Activated T-helper 1 cell treated with anti-CD3 and anti-CD28 coated beads, Interleukin-12 subunit alpha, Interleukin-12 subunit beta, Interleukin-2, Interleukin-4 antibody, amounts not matched to agents 30 ng/mL and 10 ng/mL and 1 ng/mL, durations not matched to agents 14 hours and 24 hours and 36 hours (primary cell): ENCODE results near the gene PACS1. TPM values are rescaled to one million over a fixed set of nuclear protein-coding genes. Genes with fewer than 3 reads are reported as not detected.
"Not testable (repeated sequence)": the region's sequence is repeated elsewhere in the genome, so short reads cannot be mapped to it uniquely, and the experiment has no call there.

Experiments
- DNase-seq: peaks from one replicate; pipeline ENCODE4 v3.0.0; 2021; ENCODE audit warnings: low spot score
- H3K27ac Mint-ChIP-seq: one replicate; pipeline ENCODE4 v1.8.0; 2021; ENCODE audit warnings: mild to moderate bottlenecking, mixed read lengths
- H3K27me3 Mint-ChIP-seq: one replicate; pipeline ENCODE4 v1.8.0; 2022; ENCODE audit warnings: mild to moderate bottlenecking, moderate library complexity, mixed read lengths; ENCODE audit not compliant: insufficient read depth
- H3K36me3 Mint-ChIP-seq: one replicate; pipeline ENCODE4 v1.8.0; 2021; ENCODE audit warnings: low read depth, mixed read lengths
- H3K4me1 Mint-ChIP-seq: one replicate; pipeline ENCODE4 v1.8.0; 2021; ENCODE audit warnings: low read depth, mixed read lengths
- H3K4me3 Mint-ChIP-seq: one replicate; pipeline ENCODE4 v1.8.0; 2021; ENCODE audit warnings: mild to moderate bottlenecking, moderate library complexity, mixed read lengths
- H3K9me3 Mint-ChIP-seq: one replicate; pipeline ENCODE4 v1.8.0; 2021; ENCODE audit warnings: mixed read lengths
- intact Hi-C: fragments of 100-400 bp; cut with micrococcal nuclease; formaldehyde crosslinking; loops from one replicate; pipeline ENCODE4 v1.15.1; 2024
- total RNA-seq: library from RNA; stranded (reverse); gene quantifications from 2 replicates; pipeline ENCODE4 v1.2.3, GENCODE V29; 2022

PACS1 gene
- total RNA-seq, 1 donor from 2014 or later, result 89.5 TPM

DNA sequence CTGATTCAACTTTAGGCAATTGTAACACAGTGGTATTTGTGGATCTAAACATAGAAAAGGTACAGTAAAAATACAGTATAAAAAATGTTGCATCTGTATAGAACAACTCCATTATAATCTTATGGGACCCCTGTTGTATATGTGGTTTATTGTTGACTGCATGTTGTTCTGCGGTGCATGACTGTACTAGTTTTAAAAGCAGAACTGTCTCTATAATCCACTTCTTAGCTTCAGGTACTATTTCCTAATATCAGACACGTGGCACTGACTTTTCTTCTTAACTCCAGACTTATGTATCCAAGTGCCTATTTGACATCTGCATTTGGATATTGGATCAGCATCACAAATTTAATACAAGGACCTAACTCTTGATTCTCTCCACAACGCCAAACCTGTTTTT, 41.1 kb downstream of the PACS1 start:
- peaks cover 6% of the 10 kb centered on the region for H3K9me3 Mint-ChIP-seq
- intact Hi-C loops, result no loop called here
- H3K4me3 Mint-ChIP-seq, result no peak overlapping the region
- H3K27ac Mint-ChIP-seq, result peak overlapping the region; percentile 59
- DNase-seq, result no peak
- H3K36me3 Mint-ChIP-seq, result peaks cover 10% of the 10 kb centered on the region
- H3K4me1 Mint-ChIP-seq, result peaks cover 75% of the 10 kb centered on the region
- H3K27me3 Mint-ChIP-seq, result no peaks in the 10 kb centered on the region

DNA sequence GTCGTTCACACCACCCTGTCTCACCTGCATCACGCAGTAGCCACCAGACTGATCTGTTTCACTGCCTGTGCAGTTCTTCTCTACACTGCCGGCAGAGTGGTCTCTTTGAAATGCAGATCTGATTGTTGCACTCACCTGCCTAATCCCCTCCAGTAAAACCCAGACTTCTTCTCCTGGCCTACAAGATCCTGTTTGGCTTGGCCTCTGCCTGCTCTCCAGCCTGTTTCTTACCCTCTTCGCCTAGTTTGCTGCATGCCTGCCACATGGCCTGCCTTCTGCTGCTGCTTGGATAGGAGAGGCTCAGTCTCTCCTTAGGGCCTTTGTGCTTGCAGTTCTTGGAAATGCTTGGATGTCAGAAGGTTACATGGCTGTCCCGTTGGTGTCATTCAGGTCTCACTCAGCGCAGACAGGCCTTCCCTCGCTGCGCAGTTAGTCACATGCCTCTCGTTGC, 42.0 kb downstream of the PACS1 start:
- Mint-ChIP-seq H3K9me3 (peaks cover 5% of the 10 kb centered on the region), H3K4me3 (no peak overlapping the region), H3K4me1 (peaks cover 79% of the 10 kb centered on the region), H3K36me3 (peaks cover 7% of the 10 kb centered on the region), H3K27me3 (no peaks in the 10 kb centered on the region), H3K27ac (no peak overlapping the region)
- intact Hi-C loops, result no loop called here
- no peak for DNase-seq

DNA sequence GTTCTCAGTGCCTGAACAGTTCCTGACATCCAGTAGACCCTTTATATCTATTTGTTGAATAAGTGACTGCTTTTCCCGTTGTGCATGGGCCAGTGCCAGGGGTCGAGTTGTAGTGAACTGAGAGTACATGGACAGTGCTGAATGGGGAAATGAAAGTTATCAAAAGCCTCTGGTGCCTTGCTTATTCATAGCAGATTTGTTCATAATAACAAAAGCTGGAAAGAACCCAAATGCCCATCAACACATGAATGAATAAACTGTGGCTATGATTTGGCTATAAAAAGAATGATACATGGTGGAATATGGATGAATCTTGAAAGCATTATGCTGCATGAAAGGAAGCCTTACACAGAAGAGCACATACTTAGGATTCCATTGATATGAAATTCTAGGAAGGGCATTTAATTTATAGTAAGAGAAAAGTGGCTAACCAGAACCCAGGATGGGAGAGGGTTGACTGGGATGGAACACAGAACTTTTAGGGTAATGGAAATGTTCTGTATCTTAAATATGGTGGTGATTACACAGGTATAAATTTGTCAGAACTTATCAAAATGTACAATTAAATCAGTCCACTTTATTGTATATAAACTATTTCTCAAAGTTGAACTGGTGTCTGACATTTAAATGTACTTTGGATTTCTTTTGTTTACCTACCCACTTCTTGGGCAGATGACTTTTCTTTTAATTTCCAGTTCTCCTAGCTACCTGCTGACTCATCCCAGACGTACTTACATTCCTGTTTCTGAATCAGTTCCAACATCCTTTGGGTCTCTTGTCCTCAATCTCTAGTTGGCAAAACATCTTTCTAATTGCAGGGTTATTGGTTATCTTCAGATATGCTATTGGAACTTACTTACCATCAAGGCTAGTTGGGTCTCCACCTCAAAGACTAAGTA, 42.8 kb downstream of the PACS1 start:
- no peak for DNase-seq
- H3K9me3 Mint-ChIP-seq, result no peaks in the 10 kb centered on the region
- intact Hi-C loops, result loop anchor here (1.0 kb wide), 2 partner anchors 13 to 32 kb away; no protein-coding TSS in a partner anchor
- peaks cover 2% of the 10 kb centered on the region for H3K36me3 Mint-ChIP-seq
- peaks cover 76% of the 10 kb centered on the region for H3K4me1 Mint-ChIP-seq
- H3K27ac Mint-ChIP-seq, result peak overlapping the region; percentile 37
- H3K4me3 Mint-ChIP-seq, result peak overlapping the region; percentile 35
- no peaks in the 10 kb centered on the region for H3K27me3 Mint-ChIP-seq

DNA sequence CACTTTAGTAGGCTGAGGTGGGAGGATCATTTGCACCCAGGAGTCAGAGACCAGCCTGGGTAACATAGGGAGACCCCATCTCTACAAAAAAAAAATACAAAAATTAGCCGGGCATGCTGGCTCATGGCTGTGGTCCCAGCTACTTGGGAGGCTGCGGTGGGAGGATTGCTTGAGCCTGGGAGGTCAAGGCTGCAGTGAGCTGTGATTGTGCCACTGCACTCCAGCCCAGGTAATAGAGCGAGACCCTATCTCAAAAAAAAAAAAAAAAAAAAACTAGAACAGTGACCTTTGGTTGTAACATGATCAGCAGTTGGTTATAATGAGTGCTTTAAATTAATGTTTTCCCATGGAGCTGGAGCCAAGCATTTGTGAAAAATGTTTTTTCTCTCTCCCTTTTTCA, 44.9 kb downstream of the PACS1 start:
- H3K36me3 Mint-ChIP-seq, H3K9me3 Mint-ChIP-seq, DNase-seq, H3K27me3 Mint-ChIP-seq, intact Hi-C loops: not testable (repeated sequence)
- Mint-ChIP-seq H3K4me3 (peak overlapping the region; percentile 62), H3K27ac (peak overlapping the region; percentile 88), H3K4me1 (peaks cover 73% of the 10 kb centered on the region)

DNA sequence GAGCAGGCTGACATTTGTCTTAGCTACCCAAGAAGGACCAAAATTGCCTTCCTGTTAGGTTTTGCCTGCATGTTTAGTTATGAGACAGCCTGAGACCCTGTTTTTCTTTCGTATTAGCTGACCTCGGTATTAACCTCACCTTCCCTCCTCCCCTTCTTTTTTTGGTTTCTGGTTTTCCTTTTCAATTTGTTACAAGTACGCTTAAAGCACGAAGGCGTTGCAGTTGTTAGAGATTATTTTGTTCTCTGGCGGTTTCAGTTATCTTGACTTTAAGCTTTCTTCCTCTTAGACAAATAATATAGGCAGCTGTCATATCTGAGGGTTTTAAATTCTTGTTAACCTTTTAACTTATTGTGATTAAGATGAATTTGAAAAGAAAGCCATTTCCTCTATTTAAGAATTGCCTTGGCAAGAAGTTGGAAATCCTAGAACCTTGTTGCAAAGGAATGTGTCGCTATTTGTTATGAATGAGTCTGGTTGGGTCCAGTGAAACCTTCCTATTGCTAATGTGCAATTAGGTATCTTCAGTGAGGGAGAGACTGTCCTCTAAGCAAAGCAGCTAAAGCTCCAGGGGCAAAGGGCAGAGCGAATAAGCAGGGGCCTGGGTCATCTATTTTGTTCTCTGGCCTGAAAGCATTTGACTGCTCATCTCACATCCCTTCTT, 45.7 kb downstream of the PACS1 start:
- H3K27ac Mint-ChIP-seq, result peak overlapping the region; percentile 88
- no peak for DNase-seq
- H3K36me3 Mint-ChIP-seq, result peaks cover 3% of the 10 kb centered on the region
- H3K4me1 Mint-ChIP-seq, result peaks cover 73% of the 10 kb centered on the region
- intact Hi-C loops, result loop anchor here (1.0 kb wide), 1 partner anchor 11 kb away; no protein-coding TSS in a partner anchor
- H3K4me3 Mint-ChIP-seq, result peak overlapping the region; percentile 62
- H3K9me3 Mint-ChIP-seq, result no peaks in the 10 kb centered on the region
- no peaks in the 10 kb centered on the region for H3K27me3 Mint-ChIP-seq

DNA sequence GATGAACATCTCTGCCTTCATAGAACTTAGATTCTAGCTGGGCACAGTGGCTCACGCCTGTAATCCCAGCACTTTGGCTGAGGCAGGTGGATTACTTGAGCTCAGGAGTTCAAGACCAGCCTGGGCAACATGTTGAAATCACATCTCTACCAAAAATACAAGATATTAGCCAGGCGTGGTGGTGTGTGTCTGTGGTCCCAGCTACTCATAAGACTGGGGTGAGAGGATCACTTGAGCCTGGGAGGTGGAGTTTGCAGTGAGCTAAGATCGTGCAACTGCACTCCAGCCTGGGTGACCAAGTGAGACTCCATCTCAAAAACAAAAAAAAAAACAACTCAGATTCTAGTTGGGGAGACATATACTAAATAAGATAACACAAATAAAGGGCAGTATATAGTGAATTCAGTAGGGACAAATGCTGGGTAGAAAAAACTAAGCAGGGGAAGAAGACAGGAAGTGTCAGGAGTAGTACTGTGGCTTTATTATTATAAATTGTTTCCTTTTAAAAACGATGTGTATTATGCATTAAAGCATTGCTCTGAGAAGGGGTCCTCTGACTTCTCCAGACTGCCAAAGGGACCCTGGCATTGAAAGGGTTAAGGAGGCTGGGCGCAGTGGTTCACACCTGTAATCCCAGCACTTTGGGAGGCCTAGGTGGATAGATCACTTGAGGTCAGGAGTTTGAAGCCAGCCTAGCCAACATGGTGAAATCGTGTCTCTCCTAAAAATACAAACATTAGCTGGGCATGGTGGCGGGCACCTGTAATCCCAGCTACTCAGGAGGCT, 46.7 kb downstream of the PACS1 start:
- no peaks in the 10 kb centered on the region for H3K27me3 Mint-ChIP-seq
- peak overlapping the region; percentile 88 for H3K27ac Mint-ChIP-seq
- H3K4me3 Mint-ChIP-seq, result peak overlapping the region; percentile 62
- peaks cover 3% of the 10 kb centered on the region for H3K36me3 Mint-ChIP-seq
- H3K9me3 Mint-ChIP-seq, result no peaks in the 10 kb centered on the region
- no peak for DNase-seq
- intact Hi-C loops, result loop anchor here (1.0 kb wide), 1 partner anchor 10 kb away; no protein-coding TSS in a partner anchor
- peaks cover 70% of the 10 kb centered on the region for H3K4me1 Mint-ChIP-seq

DNA sequence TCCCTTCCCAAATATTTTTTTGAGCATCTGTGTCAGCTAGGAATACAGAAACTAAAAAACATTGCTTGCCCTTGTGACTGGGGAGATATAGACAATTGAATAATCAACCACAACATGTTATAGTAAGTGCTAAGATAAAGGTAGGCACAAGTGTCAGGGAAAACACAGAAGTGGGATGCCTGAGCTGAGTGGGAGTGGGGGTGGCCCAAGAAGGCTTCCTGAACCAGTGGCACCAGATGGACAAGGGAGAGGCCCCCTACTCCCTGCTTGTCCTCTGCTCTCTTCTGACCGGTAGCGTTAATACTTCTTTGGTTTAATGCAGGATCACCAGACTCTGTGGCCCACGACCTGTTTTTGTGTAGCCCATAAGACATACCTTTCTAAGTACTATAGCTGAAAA, 48.8 kb downstream of the PACS1 start:
- Mint-ChIP-seq H3K4me3 (no peak overlapping the region), H3K4me1 (peaks cover 56% of the 10 kb centered on the region), H3K27me3 (no peaks in the 10 kb centered on the region), H3K9me3 (no peaks in the 10 kb centered on the region), H3K36me3 (peaks cover 1% of the 10 kb centered on the region), H3K27ac (peak overlapping the region; percentile 40)
- DNase-seq, result no peak
- intact Hi-C loops, result no loop called here

DNA sequence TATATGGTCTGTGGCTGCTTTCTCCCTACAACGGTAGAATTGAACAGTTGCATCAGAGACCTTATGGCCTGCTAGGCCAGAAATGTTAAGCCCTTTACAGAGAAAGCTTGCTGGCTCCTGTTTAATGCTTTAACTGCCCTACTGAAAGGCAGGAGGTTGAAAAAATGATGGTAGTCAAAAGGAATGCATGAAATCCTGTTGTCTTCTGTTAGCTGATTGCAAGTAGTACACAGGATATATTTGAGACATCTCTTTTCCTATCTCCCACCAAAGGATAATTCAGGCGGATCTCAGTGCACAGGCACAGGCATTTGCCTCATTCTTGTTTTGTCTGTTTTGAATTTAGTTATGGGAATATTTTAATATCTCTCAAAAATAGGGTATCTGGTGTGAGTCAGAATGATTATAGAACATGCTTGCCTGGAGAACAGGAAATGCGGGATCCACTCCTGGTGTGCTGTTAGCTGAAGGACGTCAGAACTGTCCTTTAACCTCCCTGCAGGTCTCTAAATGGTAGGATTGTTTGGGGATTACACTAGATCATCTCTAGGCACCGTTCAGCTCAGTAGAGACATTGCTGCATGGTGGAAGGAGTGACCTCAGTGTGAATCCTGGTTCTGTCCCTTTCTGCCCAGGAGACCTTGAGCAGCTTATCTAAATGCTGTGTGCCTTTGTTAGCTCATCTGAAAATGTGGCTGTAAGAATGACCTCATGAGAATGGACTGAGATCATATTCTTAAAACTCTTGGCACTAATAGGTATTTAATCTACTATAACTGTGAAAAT, 49.5 kb downstream of the PACS1 start:
- H3K27me3 Mint-ChIP-seq, result no peaks in the 10 kb centered on the region
- DNase-seq, result no peak
- H3K27ac Mint-ChIP-seq, result no peak overlapping the region
- H3K36me3 Mint-ChIP-seq, result peaks cover 1% of the 10 kb centered on the region
- intact Hi-C loops, result no loop called here
- H3K4me3 Mint-ChIP-seq, result no peak overlapping the region
- peaks cover 60% of the 10 kb centered on the region for H3K4me1 Mint-ChIP-seq
- H3K9me3 Mint-ChIP-seq, result no peaks in the 10 kb centered on the region

DNA sequence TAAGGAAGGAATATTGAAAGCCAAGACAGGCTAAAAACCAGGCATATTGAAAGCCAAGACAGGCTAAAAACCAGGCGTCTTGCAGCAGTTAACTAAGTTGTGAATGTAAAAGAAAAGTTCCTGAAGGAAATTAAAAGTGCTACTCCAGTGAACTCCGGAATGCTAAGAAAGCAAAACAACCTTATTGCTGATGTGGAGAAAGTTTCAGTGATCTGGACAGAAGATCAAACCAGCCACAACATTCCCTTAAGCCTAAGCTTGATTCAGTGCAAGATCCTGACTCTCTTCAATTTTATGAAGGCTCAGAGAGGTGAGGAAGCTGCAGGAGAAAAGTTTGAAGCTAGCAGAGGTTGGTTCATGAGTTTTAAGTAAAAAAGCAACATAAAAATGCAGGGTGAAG, 51.4 kb downstream of the PACS1 start:
- Mint-ChIP-seq H3K4me3 (no peak overlapping the region), H3K4me1 (peaks cover 65% of the 10 kb centered on the region), H3K36me3 (peaks cover 3% of the 10 kb centered on the region), H3K9me3 (no peaks in the 10 kb centered on the region), H3K27me3 (no peaks in the 10 kb centered on the region), H3K27ac (no peak overlapping the region)
- no peak for DNase-seq
- intact Hi-C loops, result no loop called here

DNA sequence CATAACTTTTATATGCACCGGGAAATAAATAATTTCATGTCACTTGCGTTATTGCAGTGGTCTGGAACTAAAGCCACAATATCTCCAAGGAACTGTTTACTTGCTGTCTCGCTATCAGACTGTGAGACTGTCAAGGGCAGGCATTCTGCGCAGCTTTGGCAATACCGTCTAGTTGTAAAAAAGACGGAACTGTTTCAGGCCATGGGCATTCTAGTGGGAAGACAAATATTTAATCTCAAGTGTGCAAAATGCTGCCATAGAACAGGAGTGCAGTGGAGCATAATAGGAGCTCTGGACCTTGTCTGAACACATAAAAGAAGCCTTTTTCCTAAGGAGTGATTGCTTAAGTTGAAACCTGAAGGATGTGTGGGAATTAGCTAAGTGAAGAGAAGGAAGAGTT, 53.8 kb downstream of the PACS1 start:
- Mint-ChIP-seq H3K4me1 (peaks cover 62% of the 10 kb centered on the region), H3K27ac (no peak overlapping the region), H3K9me3 (no peaks in the 10 kb centered on the region), H3K36me3 (peaks cover 8% of the 10 kb centered on the region), H3K27me3 (no peaks in the 10 kb centered on the region), H3K4me3 (no peak overlapping the region)
- no peak for DNase-seq
- intact Hi-C loops, result no loop called here

DNA sequence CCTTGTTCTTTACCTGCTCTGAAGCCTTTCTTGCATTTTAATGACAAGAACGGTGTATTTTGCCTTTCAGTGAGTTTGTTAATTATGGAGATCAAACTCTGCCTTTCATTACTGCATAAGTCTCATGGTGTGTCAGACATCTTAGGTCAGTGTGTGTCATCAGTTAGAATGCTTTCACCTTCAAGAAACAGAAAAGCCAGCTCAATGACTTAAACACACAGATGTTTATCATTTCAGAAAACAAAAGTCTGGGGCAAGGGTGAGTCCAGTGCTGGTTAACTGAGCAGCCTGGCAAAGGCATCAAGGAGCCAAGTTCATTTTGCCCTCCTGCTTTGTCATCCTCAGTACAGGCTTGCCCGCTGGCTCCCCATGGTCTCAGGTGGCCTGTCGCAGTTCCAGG, 54.5 kb downstream of the PACS1 start:
- H3K4me3 Mint-ChIP-seq, result no peak overlapping the region
- H3K27me3 Mint-ChIP-seq, result no peaks in the 10 kb centered on the region
- DNase-seq, result no peak
- peaks cover 8% of the 10 kb centered on the region for H3K36me3 Mint-ChIP-seq
- peaks cover 56% of the 10 kb centered on the region for H3K4me1 Mint-ChIP-seq
- intact Hi-C loops, result no loop called here
- no peaks in the 10 kb centered on the region for H3K9me3 Mint-ChIP-seq
- H3K27ac Mint-ChIP-seq, result no peak overlapping the region

DNA sequence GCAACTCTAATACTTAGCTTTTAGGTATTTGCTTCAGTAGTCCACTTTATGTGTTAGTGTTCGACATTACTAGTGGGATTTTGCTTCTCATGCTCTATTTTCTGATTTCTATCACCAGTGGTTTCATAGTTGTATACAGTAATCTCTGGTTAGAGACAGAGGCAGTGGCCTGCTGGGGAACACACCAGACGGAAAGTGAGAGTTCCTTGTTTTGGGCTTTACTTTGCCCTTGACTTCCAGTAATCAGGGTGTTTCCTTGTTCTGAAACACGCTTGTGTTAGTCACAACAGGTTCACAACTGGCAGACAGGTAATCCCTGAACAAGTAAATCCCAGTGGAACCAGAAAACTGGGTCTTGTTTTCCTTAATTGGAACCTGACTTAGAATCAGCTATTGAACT, 56.0 kb downstream of the PACS1 start:
- no peak for DNase-seq
- peak overlapping the region; percentile 67 for H3K4me3 Mint-ChIP-seq
- peak overlapping the region; percentile 97 for H3K27ac Mint-ChIP-seq
- H3K4me1 Mint-ChIP-seq, result peaks cover 53% of the 10 kb centered on the region
- no peaks in the 10 kb centered on the region for H3K27me3 Mint-ChIP-seq
- H3K9me3 Mint-ChIP-seq, result no peaks in the 10 kb centered on the region
- intact Hi-C loops, result loop anchor here (1.0 to 2.0 kb wide), 4 partner anchors 10 to 57 kb away; no protein-coding TSS in a partner anchor
- H3K36me3 Mint-ChIP-seq, result peaks cover 8% of the 10 kb centered on the region
